Testis (tissue), 3 donors: Measurements from ENCODE around the gene SBF1. TPM values are rescaled to one million over a fixed set of nuclear protein-coding genes. Genes with fewer than 3 reads are reported as not detected.

Experiments
- DNase-seq: peaks from one replicate; pipeline ENCODE4 v3.0.0-alpha.2; 2019
- H3K27ac ChIP-seq, 2 donors: fragments of 200-600 bp; sonication (generic); one replicate each; pipeline ENCODE4 v1.5.1; 2019
- H3K27me3 ChIP-seq: fragments of 200-600 bp; sonication (generic); one replicate; pipeline ENCODE4 v1.5.1; 2019
- H3K36me3 ChIP-seq: fragments of 200-600 bp; sonication (generic); one replicate; pipeline ENCODE4 v1.5.1; 2017; ENCODE audit warnings: low read depth; ENCODE audit errors: missing control alignments
- H3K4me1 ChIP-seq: fragments of 200-600 bp; sonication (generic); one replicate; pipeline ENCODE4 v1.5.1; 2019
- H3K4me3 ChIP-seq, 2 donors: fragments of 200-600 bp; sonication (generic); one replicate each; pipeline ENCODE4 v1.5.1; 2017 to 2019
- H3K9me3 ChIP-seq: fragments of 200-600 bp; sonication (generic); one replicate; pipeline ENCODE4 v1.5.1; 2017
- CTCF ChIP-seq, 3 experiments: fragments of 450-650 bp in 2 of 3; fragments of 200-600 bp in 1 of 3; sonication (generic) in 1 of 3; IDR thresholded peaks; one replicate each; pipeline ENCODE4 v1.5.1; 2016 to 2019; ENCODE audit warnings: antibody characterized with exemption in 3 of 3, mild to moderate bottlenecking in 2 of 3, moderate library complexity in 1 of 3
- POLR2A ChIP-seq: fragments of 450-650 bp; IDR thresholded peaks from one replicate; pipeline ENCODE4 v1.6.1; 2017; ENCODE audit warnings: antibody characterized with exemption, mild to moderate bottlenecking, moderate library complexity
- WGBS, 2 donors: methylation state at CpG; one replicate each; pipeline ENCODE4 v1.1.5; 2018; 5-methylcytosine and 5-hydroxymethylcytosine counted together
- intact Hi-C: fragments of 100-400 bp; cut with DNase I; formaldehyde crosslinking; loops from one replicate; pipeline ENCODE4 v1.15.1; 2023; ENCODE audit warnings: low total_unique reads
- polyA plus RNA-seq: library from polyadenylated mRNA; stranded (reverse); fragments of 350-450 nt; fragmentation: Illumina TruSeq; extraction: RNeasy Lipid Tissue Mini Kit (QIAGEN cat#74804); gene quantifications from one replicate; pipeline ENCODE4 v1.2.3, GENCODE V29; 2014; ENCODE audit warnings: low read depth, low replicate concordance; ENCODE audit not compliant: insufficient read depth
- total RNA-seq, 2 donors: library from RNA; depleted of rRNA; stranded (reverse); fragments of >200 nt; gene quantifications; one replicate each; pipeline ENCODE4 v1.2.3, GENCODE V29; 2016

SBF1 gene
- total and polyA plus RNA-seq, 3 donors from 2014 or later: 201 to 239 (median 208) TPM

GRCh38 chr22:50469377-50470305 is 5.2 kb downstream of the SBF1 start:
- Histone ChIP-seq H3K9me3 (no peaks in the 10 kb centered on the region), H3K4me3 (no peak overlapping the region), H3K27me3 (no peaks in the 10 kb centered on the region), H3K36me3 (no peaks in the 10 kb centered on the region), H3K27ac (no peak overlapping the region), H3K4me1 (peaks cover 19% of the 10 kb centered on the region)
- DNase-seq: peak; percentile 26
- WGBS, 2 donors: 47 to 70% methylated on average over 3 to 25 of the region's 25 CpGs
- intact Hi-C loops: no loop called here
- TF ChIP-seq POLR2A (no peak), CTCF (IDR thresholded peaks at IDR 0.05) (no peak)

GRCh38 chr22:50468626-50469025 is 6.2 kb downstream of the SBF1 start:
- Histone ChIP-seq H3K27ac (no peak overlapping the region), H3K4me3 (no peak overlapping the region), H3K9me3 (no peaks in the 10 kb centered on the region), H3K36me3 (no peaks in the 10 kb centered on the region), H3K27me3 (no peaks in the 10 kb centered on the region), H3K4me1 (peaks cover 14% of the 10 kb centered on the region)
- TF ChIP-seq CTCF (IDR thresholded peaks at IDR 0.05): no peak
- no peak for TF ChIP-seq POLR2A
- DNase-seq: no peak
- intact Hi-C loops: no loop called here
- WGBS, 2 donors: 50 to 87% methylated on average over 4 to 8 of the region's 8 CpGs

GRCh38 chr22:50467773-50468440 is 6.9 kb downstream of the SBF1 start:
- H3K4me3 ChIP-seq: no peak overlapping the region
- 86 to 93% methylated on average over 8 to 22 of the region's 22 CpGs for WGBS, 2 donors
- TF ChIP-seq POLR2A (no peak), CTCF (IDR thresholded peaks at IDR 0.05) (no peak)
- no peaks in the 10 kb centered on the region for H3K36me3 ChIP-seq
- intact Hi-C loops: no loop called here
- H3K9me3 ChIP-seq: no peaks in the 10 kb centered on the region
- no peaks in the 10 kb centered on the region for H3K27me3 ChIP-seq
- H3K4me1 ChIP-seq: peaks cover 9% of the 10 kb centered on the region
- H3K27ac ChIP-seq: no peak overlapping the region
- DNase-seq: no peak

- TF ChIP-seq POLR2A (no peak), CTCF (IDR thresholded peaks at IDR 0.05) (no peak)
- no peak overlapping the region for H3K27ac ChIP-seq
- peaks cover 9% of the 10 kb centered on the region for H3K4me1 ChIP-seq
- DNase-seq: no peak
- no peaks in the 10 kb centered on the region for H3K36me3 ChIP-seq
- no peak overlapping the region for H3K4me3 ChIP-seq
- intact Hi-C loops: no loop called here
- H3K9me3 ChIP-seq: no peaks in the 10 kb centered on the region
- no peaks in the 10 kb centered on the region for H3K27me3 ChIP-seq
- WGBS, 2 donors: 85 to 87% methylated on average over 11 to 24 of the region's 24 CpGs
Observed at GRCh38 chr22:50467341-50467740, 7.5 kb downstream of the SBF1 start.
